ENCODE results near the gene PSMB2.

PSMB2 gene

GRCh38 chr1:35574655-35575415 lies 66.5 kb downstream of the PSMB2 start:
- Histone ChIP-seq H3K9me3 (ENCODE audit: control insufficient read depth, low read length) (no peaks in the 10 kb centered on the region), H3K36me3 (ENCODE audit: control insufficient read depth, insufficient read depth, low read length) (no peaks in the 10 kb centered on the region), H3K4me3 (ENCODE audit: low read length) (no peak overlapping the region), H3K27me3 (ENCODE audit: control insufficient read depth, insufficient read depth, low read length) (peaks cover 76% of the 10 kb centered on the region), H3K9ac (ENCODE audit: low read length) (no peak overlapping the region), H3K4me1 (ENCODE audit: control insufficient read depth, insufficient read depth, low read length) (peaks cover 37% of the 10 kb centered on the region)

GRCh38 chr1:35574125-35574654 lies 67.1 kb downstream of the PSMB2 start:
- Histone ChIP-seq H3K36me3 (ENCODE audit: control insufficient read depth, insufficient read depth, low read length) (no peaks in the 10 kb centered on the region), H3K4me3 (ENCODE audit: low read length) (no peak overlapping the region), H3K9ac (ENCODE audit: low read length) (no peak overlapping the region), H3K4me1 (ENCODE audit: control insufficient read depth, insufficient read depth, low read length) (peaks cover 37% of the 10 kb centered on the region), H3K27me3 (ENCODE audit: control insufficient read depth, insufficient read depth, low read length) (peaks cover 76% of the 10 kb centered on the region), H3K9me3 (ENCODE audit: control insufficient read depth, low read length) (no peaks in the 10 kb centered on the region)

GRCh38 chr1:35573198-35574124 lies 67.9 kb downstream of the PSMB2 start, which contains the start of gene TFAP2E:
TFAP2E (plus strand) TSS chr1:35573314; CDS start chr1:35573578, 264 bp downstream.
- Histone ChIP-seq H3K4me3 (ENCODE audit: low read length) (no peak within 1 kb of the TSS), H3K4me1 (ENCODE audit: control insufficient read depth, insufficient read depth, low read length) (peaks cover 37% of the 10 kb centered on the region), H3K27me3 (ENCODE audit: control insufficient read depth, insufficient read depth, low read length) (peaks cover 74% of the 10 kb centered on the region), H3K9me3 (ENCODE audit: control insufficient read depth, low read length) (no peaks in the 10 kb centered on the region), H3K9ac (ENCODE audit: low read length) (peak within 1 kb of the TSS; percentile 32), H3K36me3 (ENCODE audit: control insufficient read depth, insufficient read depth, low read length) (no peaks in the 10 kb centered on the region)

- Histone ChIP-seq H3K4me1 (ENCODE audit: control insufficient read depth, insufficient read depth, low read length) (peaks cover 26% of the 10 kb centered on the region), H3K36me3 (ENCODE audit: control insufficient read depth, insufficient read depth, low read length) (no peaks in the 10 kb centered on the region), H3K9me3 (ENCODE audit: control insufficient read depth, low read length) (no peaks in the 10 kb centered on the region), H3K27me3 (ENCODE audit: control insufficient read depth, insufficient read depth, low read length) (peaks cover 62% of the 10 kb centered on the region), H3K9ac (ENCODE audit: low read length) (no peak overlapping the region), H3K4me3 (ENCODE audit: low read length) (no peak overlapping the region)
These were observed 69.0 kb downstream of the PSMB2 start for GRCh38 chr1:35572296-35572695.

GRCh38 chr1:35571263-35571662 lies 70.1 kb downstream of the PSMB2 start:
- no peak overlapping the region for H3K9ac ChIP-seq (ENCODE audit: low read length)
- H3K27me3 ChIP-seq (ENCODE audit: control insufficient read depth, insufficient read depth, low read length): peaks cover 52% of the 10 kb centered on the region
- H3K4me1 ChIP-seq (ENCODE audit: control insufficient read depth, insufficient read depth, low read length): peaks cover 24% of the 10 kb centered on the region
- H3K36me3 ChIP-seq (ENCODE audit: control insufficient read depth, insufficient read depth, low read length): no peaks in the 10 kb centered on the region
- no peak overlapping the region for H3K4me3 ChIP-seq (ENCODE audit: low read length)
- no peaks in the 10 kb centered on the region for H3K9me3 ChIP-seq (ENCODE audit: control insufficient read depth, low read length)

GRCh38 chr1:35570589-35571137 lies 70.7 kb downstream of the PSMB2 start:
- H3K9me3 ChIP-seq (ENCODE audit: control insufficient read depth, low read length): no peaks in the 10 kb centered on the region
- no peaks in the 10 kb centered on the region for H3K36me3 ChIP-seq (ENCODE audit: control insufficient read depth, insufficient read depth, low read length)
- H3K27me3 ChIP-seq (ENCODE audit: control insufficient read depth, insufficient read depth, low read length): peaks cover 48% of the 10 kb centered on the region
- no peak overlapping the region for H3K9ac ChIP-seq (ENCODE audit: low read length)
- H3K4me3 ChIP-seq (ENCODE audit: low read length): no peak overlapping the region
- peaks cover 24% of the 10 kb centered on the region for H3K4me1 ChIP-seq (ENCODE audit: control insufficient read depth, insufficient read depth, low read length)

- Histone ChIP-seq H3K36me3 (ENCODE audit: control insufficient read depth, insufficient read depth, low read length) (no peaks in the 10 kb centered on the region), H3K9me3 (ENCODE audit: control insufficient read depth, low read length) (no peaks in the 10 kb centered on the region), H3K9ac (ENCODE audit: low read length) (no peak overlapping the region), H3K4me1 (ENCODE audit: control insufficient read depth, insufficient read depth, low read length) (peaks cover 16% of the 10 kb centered on the region), H3K27me3 (ENCODE audit: control insufficient read depth, insufficient read depth, low read length) (peaks cover 41% of the 10 kb centered on the region), H3K4me3 (ENCODE audit: low read length) (no peak overlapping the region)
These were observed 71.4 kb downstream of the PSMB2 start for GRCh38 chr1:35569936-35570335.

- Histone ChIP-seq H3K4me3 (ENCODE audit: low read length) (no peak overlapping the region), H3K36me3 (ENCODE audit: control insufficient read depth, insufficient read depth, low read length) (no peaks in the 10 kb centered on the region), H3K27me3 (ENCODE audit: control insufficient read depth, insufficient read depth, low read length) (peaks cover 31% of the 10 kb centered on the region), H3K9ac (ENCODE audit: low read length) (no peak overlapping the region), H3K9me3 (ENCODE audit: control insufficient read depth, low read length) (no peaks in the 10 kb centered on the region), H3K4me1 (ENCODE audit: control insufficient read depth, insufficient read depth, low read length) (peaks cover 14% of the 10 kb centered on the region)
These were observed 72.3 kb downstream of the PSMB2 start for GRCh38 chr1:35568975-35569395.

- no peaks in the 10 kb centered on the region for H3K36me3 ChIP-seq (ENCODE audit: control insufficient read depth, insufficient read depth, low read length)
- peaks cover 6% of the 10 kb centered on the region for H3K4me1 ChIP-seq (ENCODE audit: control insufficient read depth, insufficient read depth, low read length)
- H3K4me3 ChIP-seq (ENCODE audit: low read length): no peak overlapping the region
- H3K27me3 ChIP-seq (ENCODE audit: control insufficient read depth, insufficient read depth, low read length): peaks cover 22% of the 10 kb centered on the region
- H3K9ac ChIP-seq (ENCODE audit: low read length): no peak overlapping the region
- no peaks in the 10 kb centered on the region for H3K9me3 ChIP-seq (ENCODE audit: control insufficient read depth, low read length)
These were observed 73.3 kb downstream of the PSMB2 start for GRCh38 chr1:35567947-35568558.

- no peaks in the 10 kb centered on the region for H3K36me3 ChIP-seq (ENCODE audit: control insufficient read depth, insufficient read depth, low read length)
- no peak overlapping the region for H3K4me3 ChIP-seq (ENCODE audit: low read length)
- no peaks in the 10 kb centered on the region for H3K9me3 ChIP-seq (ENCODE audit: control insufficient read depth, low read length)
- no peaks in the 10 kb centered on the region for H3K27me3 ChIP-seq (ENCODE audit: control insufficient read depth, insufficient read depth, low read length)
- H3K4me1 ChIP-seq (ENCODE audit: control insufficient read depth, insufficient read depth, low read length): peaks cover 6% of the 10 kb centered on the region
- no peak overlapping the region for H3K9ac ChIP-seq (ENCODE audit: low read length)
These were observed 75.6 kb downstream of the PSMB2 start for GRCh38 chr1:35565742-35566133.

GRCh38 chr1:35564884-35565741 lies 76.2 kb downstream of the PSMB2 start:
- no peak overlapping the region for H3K9ac ChIP-seq (ENCODE audit: low read length)
- H3K4me1 ChIP-seq (ENCODE audit: control insufficient read depth, insufficient read depth, low read length): peaks cover 12% of the 10 kb centered on the region
- no peak overlapping the region for H3K4me3 ChIP-seq (ENCODE audit: low read length)
- no peaks in the 10 kb centered on the region for H3K27me3 ChIP-seq (ENCODE audit: control insufficient read depth, insufficient read depth, low read length)
- no peaks in the 10 kb centered on the region for H3K36me3 ChIP-seq (ENCODE audit: control insufficient read depth, insufficient read depth, low read length)
- H3K9me3 ChIP-seq (ENCODE audit: control insufficient read depth, low read length): no peaks in the 10 kb centered on the region

Data from mucosa of stomach (tissue), 1 donor.